ENCODE data around the gene SETD4.

Gene SETD4

DNA sequence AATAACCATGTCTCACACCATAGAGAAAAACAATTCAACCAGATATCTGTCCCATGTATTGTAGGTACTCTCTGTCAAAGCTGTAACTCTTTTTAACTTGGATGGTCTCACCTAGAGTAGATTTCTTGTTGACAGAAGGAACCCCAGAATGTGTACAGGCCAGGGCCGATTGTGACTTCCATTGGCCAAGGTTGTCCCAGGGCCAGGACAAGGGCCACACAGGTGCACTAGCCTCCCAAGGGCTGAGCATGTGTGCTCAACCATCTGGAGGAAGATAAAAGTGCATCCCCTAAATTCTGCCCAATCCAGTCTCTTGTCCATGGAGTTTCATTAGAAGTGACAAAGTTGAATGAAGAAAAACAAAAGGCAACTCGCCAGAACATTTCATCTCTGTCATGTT is 51.8 kb downstream of the SETD4 start:
- DNase-seq (ENCODE audit: low spot score), result no peak

DNA sequence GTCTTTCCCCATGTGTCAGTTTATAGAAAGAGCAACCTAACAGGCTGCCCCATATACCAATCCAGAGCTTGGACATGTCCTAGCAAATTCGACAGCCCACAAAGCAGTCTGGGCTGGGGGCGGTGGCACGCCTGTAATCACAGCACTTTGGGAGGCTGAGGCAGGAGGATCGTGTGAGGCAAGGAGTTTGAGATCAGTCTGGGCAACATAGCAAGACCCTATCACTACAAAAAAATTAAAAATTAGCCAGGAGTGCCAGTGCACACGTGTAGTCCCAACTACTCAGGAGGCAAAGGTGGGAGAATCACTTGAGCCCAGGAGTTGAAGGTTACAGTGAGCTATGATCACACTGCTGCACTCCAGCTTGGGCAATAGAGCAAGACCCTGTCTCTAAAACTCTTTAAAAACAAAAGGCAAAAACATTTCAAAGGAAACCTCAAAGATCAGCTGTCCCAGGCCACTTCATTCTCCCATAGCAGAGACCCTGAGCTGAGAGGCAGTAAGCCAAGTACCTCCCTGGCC is 54.4 kb downstream of the SETD4 start:
- no peak for DNase-seq (ENCODE audit: low spot score)

DNA sequence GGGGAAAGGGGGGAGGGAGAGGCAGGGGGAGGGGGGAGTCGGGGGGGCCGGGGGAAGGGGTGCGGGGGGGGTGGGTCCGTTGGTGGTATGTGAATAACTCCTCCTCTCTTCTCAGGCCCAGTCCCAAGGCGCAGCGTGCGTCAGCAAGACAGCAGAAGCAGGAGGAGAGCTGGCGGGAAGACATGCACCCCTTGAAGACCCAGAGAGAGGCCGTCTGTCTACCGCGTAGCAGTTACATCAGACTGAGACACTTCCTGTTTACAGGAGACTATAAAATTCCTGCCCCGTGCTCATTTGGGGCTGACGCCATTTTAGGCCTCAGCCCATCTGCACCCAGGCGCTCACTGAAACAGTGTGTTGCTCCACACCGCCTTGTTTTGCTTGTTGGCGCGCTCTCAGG is 55.3 kb downstream of the SETD4 start:
- DNase-seq (ENCODE audit: low spot score), result no peak

DNA sequence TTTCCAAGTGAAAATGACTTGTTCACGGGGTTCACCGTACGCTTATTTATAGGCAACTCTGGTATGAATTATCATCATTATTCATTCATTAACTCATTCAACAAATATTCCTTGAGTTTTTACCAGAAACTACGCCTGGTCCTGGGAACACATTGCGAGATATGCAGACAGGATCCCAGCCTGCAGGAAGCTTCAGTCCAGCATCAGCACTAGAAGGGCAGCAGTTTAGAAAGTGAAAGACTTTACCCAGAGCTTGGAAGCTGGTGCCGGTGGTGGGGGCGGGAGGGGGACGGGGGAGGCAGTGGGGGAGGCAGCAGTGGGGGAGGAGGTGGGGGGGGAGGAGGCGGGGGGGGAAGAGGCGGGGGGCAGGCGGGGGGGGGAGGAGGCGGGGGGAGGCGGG is 55.9 kb downstream of the SETD4 start:
- peak; percentile 12 for DNase-seq (ENCODE audit: low spot score)

DNA sequence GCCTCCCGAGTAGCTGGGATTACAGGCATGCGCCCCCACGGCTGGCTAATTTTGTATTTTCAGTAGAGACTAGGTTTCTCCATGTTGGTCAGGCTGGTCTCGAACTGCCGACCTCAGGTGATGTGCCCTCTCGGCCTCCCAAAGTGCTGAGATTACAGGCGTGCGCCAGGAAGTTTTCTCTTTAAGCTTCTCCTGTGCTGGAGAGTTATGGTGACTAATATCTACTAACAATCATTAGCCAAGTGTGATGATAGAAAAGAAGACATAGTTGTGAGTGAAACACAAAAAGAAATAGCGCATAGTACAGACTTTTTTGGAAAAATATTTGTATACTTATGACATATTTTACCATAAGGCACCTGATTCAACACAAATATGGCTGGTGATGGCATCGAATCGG is 56.5 kb downstream of the SETD4 start:
- DNase-seq (ENCODE audit: low spot score), result no peak

DNA sequence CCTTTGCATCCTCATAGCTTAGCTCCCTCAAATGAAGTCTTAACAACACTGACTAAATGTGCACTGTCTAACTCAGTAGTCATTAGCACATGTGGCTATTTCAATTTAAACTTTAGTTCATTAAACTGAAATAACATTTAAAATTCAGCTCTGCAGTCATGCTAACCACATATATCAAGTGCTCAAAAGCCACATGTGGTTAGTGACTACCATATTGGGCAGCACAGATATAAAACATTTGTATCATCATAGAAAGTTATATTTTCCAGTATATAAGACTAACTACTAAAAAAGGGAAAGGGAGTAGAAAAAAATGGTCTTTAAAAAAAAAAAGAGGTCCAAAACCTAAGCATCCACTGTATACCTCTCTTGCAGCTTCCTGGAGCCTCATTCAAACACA is 64.1 kb downstream of the SETD4 start:
- DNase-seq (ENCODE audit: low spot score), result no peak

DNA sequence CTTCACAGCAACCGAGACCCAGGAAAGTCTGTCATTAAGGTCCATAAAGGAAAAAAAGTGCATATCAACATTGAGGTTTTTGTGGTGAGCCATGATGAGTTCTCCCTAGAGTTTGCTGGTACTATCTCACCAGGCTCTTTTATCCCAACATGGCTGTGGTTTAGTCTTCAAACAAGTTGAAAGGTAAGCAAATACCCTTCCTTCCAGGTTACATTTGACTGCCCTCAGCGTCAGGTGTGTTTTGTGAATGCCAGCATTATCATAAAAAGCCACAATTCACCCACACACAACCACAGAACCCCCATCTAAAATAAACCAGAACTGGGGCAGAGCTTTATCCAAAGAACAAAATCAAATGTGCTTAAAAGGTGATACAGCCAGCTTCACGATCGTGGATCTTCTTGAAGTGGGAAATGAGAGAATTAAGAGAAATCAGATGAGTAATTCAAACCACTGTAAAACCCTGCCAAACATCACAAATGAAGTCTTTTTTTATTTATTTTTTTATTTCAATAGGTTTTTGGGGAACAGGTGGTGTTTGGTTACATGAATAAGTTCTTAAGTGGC is 64.7 kb downstream of the SETD4 start:
- no peak for DNase-seq (ENCODE audit: low spot score)

DNA sequence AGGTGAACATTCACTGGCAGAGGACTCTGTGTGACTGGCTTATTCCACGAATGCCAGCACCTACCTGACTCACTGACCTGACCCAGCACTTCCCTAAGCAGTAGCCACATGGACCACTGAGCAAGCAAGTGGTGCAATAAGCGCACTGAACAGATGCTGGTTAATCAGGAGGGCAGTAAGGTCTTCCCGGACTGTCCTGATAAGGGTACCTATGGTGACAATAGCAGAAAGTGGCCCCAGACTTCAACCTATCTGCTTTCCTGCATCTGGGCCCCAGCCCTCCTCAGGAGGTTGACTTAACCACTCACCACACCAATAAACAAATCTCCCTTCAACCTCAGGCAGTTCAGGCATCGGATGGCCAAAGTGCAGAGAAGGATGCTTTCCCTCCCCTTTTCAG is 65.7 kb downstream of the SETD4 start:
- DNase-seq (ENCODE audit: low spot score), result no peak

DNA sequence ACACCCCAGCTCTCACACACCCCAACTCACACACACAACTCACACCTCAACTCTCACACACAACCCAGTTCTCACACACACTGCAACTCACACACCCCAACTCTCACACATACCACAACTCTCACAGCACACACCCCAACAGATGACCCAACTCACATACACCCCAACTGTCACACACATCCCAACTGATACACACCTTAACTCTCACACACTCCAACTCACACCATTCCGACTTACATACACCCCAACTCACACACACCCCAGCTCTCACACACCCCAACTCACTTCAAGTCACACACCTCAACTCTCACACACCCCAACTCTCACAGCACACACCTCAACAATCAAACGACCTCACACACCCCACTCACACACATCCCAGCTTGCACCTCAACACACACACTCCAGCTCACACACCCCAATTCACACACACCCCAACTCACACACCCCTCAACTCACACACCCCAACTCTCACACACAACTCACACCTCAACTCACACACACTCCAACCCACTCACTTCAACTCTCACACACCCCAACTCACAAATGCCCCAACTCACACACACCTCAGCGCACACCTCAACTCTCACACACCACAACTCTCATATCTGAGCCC is 66.3 kb downstream of the SETD4 start:
- DNase-seq (ENCODE audit: low spot score), result no peak

DNA sequence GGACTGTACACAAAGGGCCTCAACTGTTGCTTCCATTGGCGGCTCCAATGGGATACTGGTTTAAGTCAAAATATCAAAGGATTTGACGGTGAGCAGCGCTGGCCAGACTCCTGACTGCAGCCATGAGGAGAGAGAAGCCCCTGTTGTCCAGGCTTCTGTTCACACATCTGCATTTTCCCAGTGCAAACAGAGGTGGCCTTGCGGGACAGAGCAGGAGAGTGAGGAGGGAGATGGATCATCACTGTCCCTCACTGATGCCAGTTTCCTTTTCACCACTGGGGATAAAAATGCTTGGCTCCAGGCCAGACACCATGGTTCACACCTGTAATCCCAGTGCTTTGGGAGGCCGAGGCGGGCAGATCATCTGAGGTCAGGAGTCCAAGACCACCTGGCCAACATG is 69.2 kb downstream of the SETD4 start:
- DNase-seq (ENCODE audit: low spot score), result no peak

DNA sequence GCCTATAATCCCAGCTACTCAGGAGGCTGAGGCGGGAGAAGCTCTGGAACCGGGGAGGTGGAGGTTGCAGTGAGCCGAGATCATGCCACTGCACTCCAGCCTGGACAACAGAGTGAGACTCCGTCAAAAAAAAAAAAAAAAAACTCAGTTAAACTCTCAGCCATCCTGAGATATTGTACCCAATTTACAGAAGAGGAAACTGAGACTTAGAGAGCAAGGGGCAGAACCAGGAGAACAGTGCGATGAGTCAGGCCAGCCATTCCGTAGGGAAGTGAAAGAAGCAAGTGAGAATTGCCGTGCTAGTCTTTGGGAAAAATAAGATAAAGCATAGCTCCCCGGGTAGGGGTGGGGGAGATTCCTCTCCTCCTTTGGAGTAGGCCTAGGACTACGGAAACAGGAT is 69.7 kb downstream of the SETD4 start:
- DNase-seq (ENCODE audit: low spot score), result no peak

DNA sequence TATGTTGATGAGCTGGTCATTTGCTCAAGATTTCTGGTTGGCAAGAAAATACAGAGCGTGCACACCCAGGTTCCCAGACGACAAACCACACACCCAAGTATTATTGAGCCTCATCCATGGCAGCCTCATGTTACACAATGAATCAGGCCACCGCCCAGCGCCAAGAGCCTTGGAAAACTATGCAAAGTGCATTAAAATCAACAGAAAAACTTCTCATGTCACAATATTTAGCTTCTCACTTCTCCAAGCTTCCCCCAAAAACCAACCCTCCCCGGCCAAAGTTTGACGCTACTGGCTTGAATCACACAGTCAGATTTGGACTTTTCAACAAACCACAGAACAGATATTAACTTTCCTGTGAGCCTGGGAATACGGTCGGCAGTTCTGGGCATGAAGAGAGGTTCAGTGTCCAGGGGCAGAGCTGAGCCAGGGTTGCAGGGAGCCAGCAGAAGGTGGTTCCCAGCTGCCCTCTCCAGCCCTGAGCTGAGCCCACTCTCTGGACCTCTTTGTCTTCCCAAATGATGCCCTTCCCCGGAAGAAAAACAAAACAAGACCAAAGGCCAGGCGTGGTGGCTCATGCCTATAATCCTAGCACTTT is 71.1 kb downstream of the SETD4 start:
- peak; percentile 76 for DNase-seq (ENCODE audit: low spot score)

DNA sequence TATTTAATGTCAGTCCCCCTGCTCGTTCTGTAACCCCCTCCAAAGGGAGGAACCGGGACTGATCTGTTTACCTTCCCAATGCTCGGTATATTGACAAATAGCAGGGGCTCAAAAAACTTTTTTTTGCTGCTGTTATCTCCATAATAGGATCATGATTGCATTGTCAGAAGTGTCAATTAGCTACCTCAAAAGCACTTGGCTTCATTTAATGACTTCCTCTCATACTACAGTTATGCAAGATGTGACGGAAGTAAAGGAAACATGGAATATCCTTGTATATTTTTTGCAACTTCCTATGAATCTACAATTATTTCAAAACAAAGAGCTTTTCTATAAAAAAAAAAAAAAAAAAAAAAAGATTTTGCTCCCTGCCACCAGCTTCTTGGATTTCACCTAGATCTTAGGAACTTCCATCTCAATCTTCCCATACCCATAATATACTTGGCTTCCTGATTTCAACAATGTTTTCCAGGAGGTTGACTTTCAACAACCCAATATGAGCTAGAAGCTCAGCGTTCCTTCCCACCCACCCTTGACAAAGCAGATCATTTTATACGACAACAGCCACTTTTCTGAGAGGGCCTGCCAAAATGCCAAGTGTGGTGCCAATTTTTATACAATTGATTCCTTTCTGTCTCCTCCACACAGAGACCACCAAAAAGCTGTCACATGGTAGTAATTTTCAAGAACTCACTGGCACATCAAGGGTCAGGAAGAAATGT is 71.7 kb downstream of the SETD4 start:
- DNase-seq (ENCODE audit: low spot score), result no peak

DNA sequence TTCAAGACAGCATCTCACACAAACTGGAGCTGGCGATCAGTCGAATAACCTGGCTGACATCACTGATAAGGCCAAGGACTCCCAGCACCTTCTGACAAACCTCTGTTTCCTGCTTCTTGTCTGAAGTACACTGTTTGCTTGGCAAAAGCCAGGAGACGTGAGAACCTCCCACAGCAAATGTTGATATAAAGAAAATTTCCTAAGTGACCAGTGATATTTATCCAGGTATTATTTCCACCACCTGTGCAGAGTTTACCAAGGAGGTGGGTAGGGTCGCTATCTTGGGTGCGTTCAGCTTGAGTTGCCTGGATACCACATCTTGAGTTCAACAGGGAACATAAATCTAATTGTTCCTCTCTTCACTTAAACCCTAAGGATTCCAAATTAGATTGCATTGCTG is 72.9 kb downstream of the SETD4 start:
- no peak for DNase-seq (ENCODE audit: low spot score)

DNA sequence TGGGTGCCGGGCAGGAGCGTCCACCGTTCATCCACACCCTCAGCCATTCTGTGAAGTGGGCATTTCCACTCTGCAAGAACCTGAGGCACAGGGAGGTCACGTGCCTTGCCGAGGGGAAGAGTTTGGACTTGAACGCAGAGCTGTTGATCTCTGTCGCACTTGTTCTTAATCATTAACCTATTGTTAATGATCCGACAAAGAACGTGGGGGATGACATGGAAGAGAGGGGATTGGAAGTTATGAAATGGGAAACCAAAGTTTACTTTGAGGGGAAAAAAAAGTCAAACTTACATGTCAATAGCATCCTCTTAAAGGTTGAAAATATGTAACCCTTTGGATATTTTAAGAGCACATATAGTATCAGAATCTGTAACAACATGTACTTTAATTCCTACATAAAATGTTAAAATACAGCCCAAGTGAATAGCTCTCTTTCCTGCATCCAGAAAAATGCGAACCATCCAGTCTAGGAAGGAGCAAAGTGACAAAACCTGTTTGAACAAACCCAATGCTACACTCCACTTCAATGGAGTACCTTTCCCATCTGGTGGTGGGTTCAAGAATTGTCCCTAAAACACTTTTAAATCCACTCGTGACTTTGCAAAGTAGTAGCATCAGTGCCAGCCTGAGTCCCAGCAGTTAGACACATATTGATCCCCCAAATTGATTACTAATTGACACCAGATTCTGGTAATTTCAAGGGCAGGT is 75.5 kb downstream of the SETD4 start:
- no peak for DNase-seq (ENCODE audit: low spot score)

All from AG08395 (cell line).